ENCODE data around the gene CDON.

DNA sequence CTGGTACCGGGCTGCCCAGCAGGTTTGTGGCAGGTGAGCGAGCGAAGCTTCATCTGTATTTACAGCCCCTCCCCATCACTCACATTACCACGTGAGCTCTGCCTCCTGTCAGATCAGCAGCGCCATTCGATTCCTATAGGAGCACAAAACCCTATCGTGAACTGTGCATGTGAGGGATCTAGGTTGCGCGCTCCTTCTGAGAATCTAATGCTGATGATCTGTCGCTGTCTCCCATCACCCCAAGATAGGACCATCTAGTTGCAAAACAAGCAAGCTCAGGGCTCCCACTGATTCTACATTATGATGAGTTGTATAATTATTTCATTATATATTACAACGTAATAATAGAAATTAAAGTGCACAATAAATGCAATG, 132.6 kb downstream of the CDON start:
- no peak for TF ChIP-seq EP300 (IDR thresholded peaks at IDR 0.05; ENCODE audit: borderline replicate concordance)
- no peak for TF ChIP-seq NFIC (IDR thresholded peaks at IDR 0.05)
- TF ChIP-seq CEBPB (IDR thresholded peaks at IDR 0.05), result no peak
- TF ChIP-seq, protein P1, sequence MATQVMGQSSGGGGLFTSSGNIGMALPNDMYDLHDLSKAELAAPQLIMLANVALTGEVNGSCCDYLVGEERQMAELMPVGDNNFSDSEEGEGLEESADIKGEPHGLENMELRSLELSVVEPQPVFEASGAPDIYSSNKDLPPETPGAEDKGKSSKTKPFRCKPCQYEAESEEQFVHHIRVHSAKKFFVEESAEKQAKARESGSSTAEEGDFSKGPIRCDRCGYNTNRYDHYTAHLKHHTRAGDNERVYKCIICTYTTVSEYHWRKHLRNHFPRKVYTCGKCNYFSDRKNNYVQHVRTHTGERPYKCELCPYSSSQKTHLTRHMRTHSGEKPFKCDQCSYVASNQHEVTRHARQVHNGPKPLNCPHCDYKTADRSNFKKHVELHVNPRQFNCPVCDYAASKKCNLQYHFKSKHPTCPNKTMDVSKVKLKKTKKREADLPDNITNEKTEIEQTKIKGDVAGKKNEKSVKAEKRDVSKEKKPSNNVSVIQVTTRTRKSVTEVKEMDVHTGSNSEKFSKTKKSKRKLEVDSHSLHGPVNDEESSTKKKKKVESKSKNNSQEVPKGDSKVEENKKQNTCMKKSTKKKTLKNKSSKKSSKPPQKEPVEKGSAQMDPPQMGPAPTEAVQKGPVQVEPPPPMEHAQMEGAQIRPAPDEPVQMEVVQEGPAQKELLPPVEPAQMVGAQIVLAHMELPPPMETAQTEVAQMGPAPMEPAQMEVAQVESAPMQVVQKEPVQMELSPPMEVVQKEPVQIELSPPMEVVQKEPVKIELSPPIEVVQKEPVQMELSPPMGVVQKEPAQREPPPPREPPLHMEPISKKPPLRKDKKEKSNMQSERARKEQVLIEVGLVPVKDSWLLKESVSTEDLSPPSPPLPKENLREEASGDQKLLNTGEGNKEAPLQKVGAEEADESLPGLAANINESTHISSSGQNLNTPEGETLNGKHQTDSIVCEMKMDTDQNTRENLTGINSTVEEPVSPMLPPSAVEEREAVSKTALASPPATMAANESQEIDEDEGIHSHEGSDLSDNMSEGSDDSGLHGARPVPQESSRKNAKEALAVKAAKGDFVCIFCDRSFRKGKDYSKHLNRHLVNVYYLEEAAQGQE (IDR thresholded peaks at IDR 0.05; ENCODE audit: low read depth), result no peak
- TF ChIP-seq, protein P2, sequence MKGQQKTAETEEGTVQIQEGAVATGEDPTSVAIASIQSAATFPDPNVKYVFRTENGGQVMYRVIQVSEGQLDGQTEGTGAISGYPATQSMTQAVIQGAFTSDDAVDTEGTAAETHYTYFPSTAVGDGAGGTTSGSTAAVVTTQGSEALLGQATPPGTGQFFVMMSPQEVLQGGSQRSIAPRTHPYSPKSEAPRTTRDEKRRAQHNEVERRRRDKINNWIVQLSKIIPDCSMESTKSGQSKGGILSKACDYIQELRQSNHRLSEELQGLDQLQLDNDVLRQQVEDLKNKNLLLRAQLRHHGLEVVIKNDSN (IDR thresholded peaks at IDR 0.05), result no peak
- TF ChIP-seq RAD21 (IDR thresholded peaks at IDR 0.05; ENCODE audit: low read depth), result no peak
- TF ChIP-seq CREB1 (IDR thresholded peaks at IDR 0.05; ENCODE audit: low read depth), result no peak
- no peak for TF ChIP-seq ZBTB7A (IDR thresholded peaks at IDR 0.05; ENCODE audit: low read depth)
- TF ChIP-seq, protein P3, sequence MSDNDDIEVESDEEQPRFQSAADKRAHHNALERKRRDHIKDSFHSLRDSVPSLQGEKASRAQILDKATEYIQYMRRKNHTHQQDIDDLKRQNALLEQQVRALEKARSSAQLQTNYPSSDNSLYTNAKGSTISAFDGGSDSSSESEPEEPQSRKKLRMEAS (IDR thresholded peaks at IDR 0.05), result no peak
- TF ChIP-seq TAF1 (IDR thresholded peaks at IDR 0.05; ENCODE audit: low read depth), result no peak
- no peak for TF ChIP-seq EGR1 (IDR thresholded peaks at IDR 0.05)
- TF ChIP-seq YY1 (IDR thresholded peaks at IDR 0.05; ENCODE audit: low read depth), result no peak
- no peak for TF ChIP-seq FOXM1 (IDR thresholded peaks at IDR 0.05; ENCODE audit: borderline replicate concordance, low read depth)
- TF ChIP-seq TCF12 (IDR thresholded peaks at IDR 0.05; ENCODE audit: low read depth), result no peak

Data from Ishikawa (cell line).